ENCODE measurements around the gene CAMTA1. TPM values are rescaled to one million over a fixed set of nuclear protein-coding genes. Genes with fewer than 3 reads are reported as not detected.
"Not testable (repeated sequence)": the region's sequence is repeated elsewhere in the genome, so short reads cannot be mapped to it uniquely, and the experiment has no call there.

Gene CAMTA1
- total RNA-seq, 6 experiments from 2014 or later = 78.1 to 96.6 (median 86.1) TPM

GRCh38 chr1:6827630-6828165 is 42.4 kb downstream of the CAMTA1 start:
- peaks cover 17% of the 10 kb centered on the region for H3K4me1 Mint-ChIP-seq (ENCODE audit: low read depth)
- H3K4me3 Mint-ChIP-seq = no peak overlapping the region
- H3K9me3 Mint-ChIP-seq = no peaks in the 10 kb centered on the region
- TF ChIP-seq CTCF (IDR thresholded peaks at IDR 0.05) = no peak
- peaks cover 5% of the 10 kb centered on the region for H3K36me3 Mint-ChIP-seq (ENCODE audit: low read depth)
- no peak for DNase-seq
- H3K27ac Mint-ChIP-seq = no peak overlapping the region
- no peaks in the 10 kb centered on the region for H3K27me3 Mint-ChIP-seq (ENCODE audit: insufficient read depth)

- Mint-ChIP-seq H3K9me3 (no peaks in the 10 kb centered on the region), H3K27ac (no peak overlapping the region), H3K4me1 (ENCODE audit: low read depth) (peaks cover 5% of the 10 kb centered on the region; the same call in 1 of the 2 replicates), H3K4me3 (no peak overlapping the region), H3K36me3 (ENCODE audit: low read depth) (peaks cover 9% of the 10 kb centered on the region), H3K27me3 (ENCODE audit: insufficient read depth) (no peaks in the 10 kb centered on the region)
- no peak for TF ChIP-seq CTCF (IDR thresholded peaks at IDR 0.05)
- DNase-seq = no peak
Measured at GRCh38 chr1:6831366-6831765, 46.1 kb downstream of the CAMTA1 start.

- not testable (repeated sequence) for H3K4me3 Mint-ChIP-seq; H3K9me3 Mint-ChIP-seq; H3K27me3 Mint-ChIP-seq (ENCODE audit: insufficient read depth); DNase-seq; H3K27ac Mint-ChIP-seq; H3K4me1 Mint-ChIP-seq (ENCODE audit: low read depth)
- peaks cover 12% of the 10 kb centered on the region for H3K36me3 Mint-ChIP-seq (ENCODE audit: low read depth)
Measured at GRCh38 chr1:6832006-6832405, 46.8 kb downstream of the CAMTA1 start.

GRCh38 chr1:6832531-6833188 is 47.4 kb downstream of the CAMTA1 start:
- no peak for DNase-seq
- Mint-ChIP-seq H3K27ac (no peak overlapping the region), H3K4me3 (no peak overlapping the region), H3K36me3 (ENCODE audit: low read depth) (peaks cover 12% of the 10 kb centered on the region), H3K27me3 (ENCODE audit: insufficient read depth) (no peaks in the 10 kb centered on the region; the same call in 1 of the 2 replicates), H3K4me1 (ENCODE audit: low read depth) (peaks cover 5% of the 10 kb centered on the region; the same call in 1 of the 2 replicates), H3K9me3 (no peaks in the 10 kb centered on the region)
- TF ChIP-seq CTCF (IDR thresholded peaks at IDR 0.05) = no peak

GRCh38 chr1:6833804-6834203 is 48.5 kb downstream of the CAMTA1 start:
- Mint-ChIP-seq H3K4me1 (ENCODE audit: low read depth) (peaks cover 5% of the 10 kb centered on the region; the same call in 1 of the 2 replicates), H3K27me3 (ENCODE audit: insufficient read depth) (no peaks in the 10 kb centered on the region; the same call in 1 of the 2 replicates), H3K4me3 (no peak overlapping the region), H3K36me3 (ENCODE audit: low read depth) (peaks cover 12% of the 10 kb centered on the region), H3K9me3 (no peaks in the 10 kb centered on the region), H3K27ac (no peak overlapping the region)
- no peak for DNase-seq
- no peak for TF ChIP-seq CTCF (IDR thresholded peaks at IDR 0.05)

- H3K9me3 Mint-ChIP-seq = no peaks in the 10 kb centered on the region
- TF ChIP-seq CTCF (IDR thresholded peaks at IDR 0.05) = no peak
- no peak overlapping the region for H3K27ac Mint-ChIP-seq
- H3K36me3 Mint-ChIP-seq (ENCODE audit: low read depth) = peaks cover 11% of the 10 kb centered on the region
- H3K4me3 Mint-ChIP-seq = no peak overlapping the region
- no peak for DNase-seq
- no peaks in the 10 kb centered on the region; the same call in 1 of the 2 replicates for H3K27me3 Mint-ChIP-seq (ENCODE audit: insufficient read depth)
- peaks cover 5% of the 10 kb centered on the region; the same call in 1 of the 2 replicates for H3K4me1 Mint-ChIP-seq (ENCODE audit: low read depth)
Measured at GRCh38 chr1:6834366-6834765, 49.1 kb downstream of the CAMTA1 start.
